Measurements from ENCODE around the gene POU2F2. TPM values are rescaled to one million over a fixed set of nuclear protein-coding genes. Genes with fewer than 3 reads are reported as not detected.

The POU2F2 gene
- total RNA-seq, 1 experiment from 2014 or later = 0.89 TPM

- no peak overlapping the region for H3K27ac ChIP-seq (ENCODE audit: low read depth, low read length)
- H3K27me3 ChIP-seq (ENCODE audit: insufficient read depth, low read length) = peaks cover 21% of the 10 kb centered on the region
- H3K9me3 ChIP-seq (ENCODE audit: control insufficient read depth in 1 of 2, insufficient read depth in 1 of 2, low read depth in 1 of 2, low read length in 2 of 2) = no peaks in the 10 kb centered on the region
- TF ChIP-seq ZBTB33 (IDR thresholded peaks at IDR 0.05; ENCODE audit: extremely low read depth, insufficient replicate concordance, low read length) (no peak), YY1 (IDR thresholded peaks at IDR 0.05; ENCODE audit: extremely low read depth, insufficient replicate concordance, low read depth, low read length) (no peak), CBX3 (IDR thresholded peaks at IDR 0.05; ENCODE audit: low read depth) (no peak), POLR2AphosphoS5 (IDR thresholded peaks at IDR 0.05; ENCODE audit: low read depth, low read length) (no peak)
- no peaks in the 10 kb centered on the region for H3K9me2 ChIP-seq (ENCODE audit: insufficient read depth)
- H2AFZ ChIP-seq (ENCODE audit: low read depth, low read length, poor library complexity, severe bottlenecking) = no peak overlapping the region
- CTCF ChIA-PET = interaction anchor here (0.6 kb wide), 1 partner anchor 108 kb away, joined by 3 read pairs; no protein-coding TSS in a partner anchor
- H4K20me1 ChIP-seq (ENCODE audit: insufficient read depth) = no peaks in the 10 kb centered on the region
- H3K9ac ChIP-seq (ENCODE audit: low read length) = no peak overlapping the region
- intact Hi-C loops (cut with micrococcal nuclease) = no loop called here
- peaks cover 2 to 9% of the 10 kb centered on the region in 2 experiments; a peak in 2 of 4 replicates for H3K4me1 ChIP-seq (ENCODE audit: control insufficient read depth in 1 of 2, insufficient read depth in 2 of 2, low read length in 2 of 2)
- no peak for DNase-seq (ENCODE audit: low read depth, low spot score)
- no peak overlapping the region for H3K4me2 ChIP-seq (ENCODE audit: low read length)
- no peak for ATAC-seq
- H3K36me3 ChIP-seq (ENCODE audit: control insufficient read depth in 1 of 2, insufficient read depth in 2 of 2, low read length in 2 of 2) = no peaks in the 10 kb centered on the region
- H3K79me2 ChIP-seq (ENCODE audit: insufficient read depth, low read length) = no peaks in the 10 kb centered on the region
- POLR2A ChIA-PET = no interaction called here
- no peak overlapping the region for H3K4me3 ChIP-seq (replicated peaks in 1 of 2; ENCODE audit: low read depth in 1 of 2, low read length in 2 of 2)
- RAD21 ChIA-PET (ENCODE audit: low non-redundant PET in 1 of 2, low total read pairs in 2 of 2, uncharacterized antibody in 2 of 2, unreplicated experiment in 2 of 2) = no interaction called here
- no TSS peak for BruUV-seq (replicated peaks)
Observed at GRCh38 chr19:42134535-42135070, 2.4 kb upstream of the POU2F2 start.
